Ishikawa (cell line): ENCODE results near the gene UBE2I.

ENCODE experiments used
- CEBPB ChIP-seq: IDR thresholded peaks from 2 replicates; pipeline ENCODE4 v1.6.1; 2012
- CREB1 ChIP-seq: IDR thresholded peaks from 2 replicates; pipeline ENCODE4 v1.6.1; 2012; ENCODE audit warnings: low read depth
- EGR1 ChIP-seq: IDR thresholded peaks from 2 replicates; pipeline ENCODE4 v1.6.1; 2012
- EP300 ChIP-seq: IDR thresholded peaks from 2 replicates; pipeline ENCODE4 v1.6.1; 2012; ENCODE audit warnings: borderline replicate concordance
- FOXM1 ChIP-seq: IDR thresholded peaks from 2 replicates; pipeline ENCODE4 v1.6.1; 2012; ENCODE audit warnings: low read depth, borderline replicate concordance
- MAX ChIP-seq: IDR thresholded peaks from 2 replicates; pipeline ENCODE4 v1.6.1; 2012
- NFIC ChIP-seq: IDR thresholded peaks from 2 replicates; pipeline ENCODE4 v1.6.1; 2012
- RAD21 ChIP-seq: IDR thresholded peaks from 2 replicates; pipeline ENCODE4 v1.6.1; 2012; ENCODE audit warnings: low read depth
- TAF1 ChIP-seq: IDR thresholded peaks from 2 replicates; pipeline ENCODE4 v1.6.1; 2012; ENCODE audit warnings: low read depth, mild to moderate bottlenecking
- TCF12 ChIP-seq: IDR thresholded peaks from 2 replicates; pipeline ENCODE4 v1.6.1; 2012; ENCODE audit warnings: low read depth
- TEAD4 ChIP-seq: IDR thresholded peaks from 2 replicates; pipeline ENCODE4 v1.6.1; 2012
- USF1 ChIP-seq: IDR thresholded peaks from 2 replicates; pipeline ENCODE4 v1.6.1; 2012
- YY1 ChIP-seq: IDR thresholded peaks from 2 replicates; pipeline ENCODE4 v1.6.1; 2012; ENCODE audit warnings: low read depth
- ZBTB7A ChIP-seq: IDR thresholded peaks from 2 replicates; pipeline ENCODE4 v1.6.1; 2012; ENCODE audit warnings: low read depth
- TF ChIP-seq, protein P1 (sequence below): IDR thresholded peaks from 2 replicates; pipeline ENCODE4 v1.6.1; 2012; ENCODE audit warnings: low read depth, mild to moderate bottlenecking

Gene UBE2I

DNA sequence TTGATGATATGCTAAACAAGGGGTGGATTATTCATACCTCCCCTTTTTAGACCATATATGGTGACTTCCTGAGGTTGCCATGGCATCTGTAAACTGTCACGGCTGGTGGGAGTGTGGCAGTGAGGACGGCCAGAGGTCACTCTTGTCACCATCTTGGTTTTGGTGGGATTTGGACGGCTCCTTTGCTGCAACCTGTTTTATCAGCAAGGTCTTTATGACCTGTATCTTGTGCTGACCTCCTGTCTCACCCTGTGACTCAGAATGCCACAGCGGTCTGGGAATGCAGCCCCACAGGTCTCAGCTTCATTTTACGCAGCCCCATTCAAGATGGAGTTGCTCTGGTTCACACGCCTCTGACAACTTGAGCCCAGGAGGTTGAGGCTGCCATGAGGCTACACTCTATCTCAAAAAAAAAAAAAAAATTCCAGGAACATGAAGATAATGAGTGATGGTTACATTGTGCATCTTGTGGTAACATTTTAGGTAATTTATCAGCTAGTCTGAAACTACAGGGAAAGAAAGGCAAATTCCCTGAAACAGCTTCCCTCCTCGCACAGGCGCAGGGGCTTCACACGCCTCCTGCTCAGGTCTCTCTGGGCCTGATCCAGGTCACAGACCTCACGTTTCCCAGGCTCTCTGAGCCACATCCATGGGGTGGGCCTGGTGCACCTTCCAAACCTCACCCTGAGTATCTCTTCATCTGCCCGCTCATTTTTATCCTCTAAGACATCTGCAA lies 15.3 kb upstream of the UBE2I start:
- TF ChIP-seq CREB1 (no peak), MAX (no peak), CEBPB (no peak)

DNA sequence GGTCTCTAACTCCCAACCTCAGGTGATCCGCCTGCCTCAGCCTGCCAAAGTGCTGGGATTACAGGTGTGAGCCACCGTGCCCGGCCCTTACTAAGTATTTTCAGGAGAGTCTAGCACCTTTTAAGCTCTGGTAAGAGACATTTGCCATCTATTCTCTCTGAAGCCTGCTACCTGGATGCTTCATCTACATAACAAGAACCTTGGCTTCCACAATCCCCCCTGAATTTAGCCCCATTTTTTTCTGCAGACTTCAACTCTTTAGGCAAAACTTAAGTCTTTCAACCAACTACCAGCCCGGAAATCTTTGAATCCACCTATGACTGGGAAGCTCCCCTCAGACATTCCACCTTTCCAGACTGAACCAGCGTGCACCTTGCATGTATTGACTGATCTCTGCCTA lies 14.0 kb upstream of the UBE2I start:
- TF ChIP-seq, protein P1, sequence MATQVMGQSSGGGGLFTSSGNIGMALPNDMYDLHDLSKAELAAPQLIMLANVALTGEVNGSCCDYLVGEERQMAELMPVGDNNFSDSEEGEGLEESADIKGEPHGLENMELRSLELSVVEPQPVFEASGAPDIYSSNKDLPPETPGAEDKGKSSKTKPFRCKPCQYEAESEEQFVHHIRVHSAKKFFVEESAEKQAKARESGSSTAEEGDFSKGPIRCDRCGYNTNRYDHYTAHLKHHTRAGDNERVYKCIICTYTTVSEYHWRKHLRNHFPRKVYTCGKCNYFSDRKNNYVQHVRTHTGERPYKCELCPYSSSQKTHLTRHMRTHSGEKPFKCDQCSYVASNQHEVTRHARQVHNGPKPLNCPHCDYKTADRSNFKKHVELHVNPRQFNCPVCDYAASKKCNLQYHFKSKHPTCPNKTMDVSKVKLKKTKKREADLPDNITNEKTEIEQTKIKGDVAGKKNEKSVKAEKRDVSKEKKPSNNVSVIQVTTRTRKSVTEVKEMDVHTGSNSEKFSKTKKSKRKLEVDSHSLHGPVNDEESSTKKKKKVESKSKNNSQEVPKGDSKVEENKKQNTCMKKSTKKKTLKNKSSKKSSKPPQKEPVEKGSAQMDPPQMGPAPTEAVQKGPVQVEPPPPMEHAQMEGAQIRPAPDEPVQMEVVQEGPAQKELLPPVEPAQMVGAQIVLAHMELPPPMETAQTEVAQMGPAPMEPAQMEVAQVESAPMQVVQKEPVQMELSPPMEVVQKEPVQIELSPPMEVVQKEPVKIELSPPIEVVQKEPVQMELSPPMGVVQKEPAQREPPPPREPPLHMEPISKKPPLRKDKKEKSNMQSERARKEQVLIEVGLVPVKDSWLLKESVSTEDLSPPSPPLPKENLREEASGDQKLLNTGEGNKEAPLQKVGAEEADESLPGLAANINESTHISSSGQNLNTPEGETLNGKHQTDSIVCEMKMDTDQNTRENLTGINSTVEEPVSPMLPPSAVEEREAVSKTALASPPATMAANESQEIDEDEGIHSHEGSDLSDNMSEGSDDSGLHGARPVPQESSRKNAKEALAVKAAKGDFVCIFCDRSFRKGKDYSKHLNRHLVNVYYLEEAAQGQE, result no peak
- no peak for TF ChIP-seq EGR1
- TF ChIP-seq USF1, result no peak
- TF ChIP-seq TAF1, result no peak
- TF ChIP-seq CREB1, result no peak

DNA sequence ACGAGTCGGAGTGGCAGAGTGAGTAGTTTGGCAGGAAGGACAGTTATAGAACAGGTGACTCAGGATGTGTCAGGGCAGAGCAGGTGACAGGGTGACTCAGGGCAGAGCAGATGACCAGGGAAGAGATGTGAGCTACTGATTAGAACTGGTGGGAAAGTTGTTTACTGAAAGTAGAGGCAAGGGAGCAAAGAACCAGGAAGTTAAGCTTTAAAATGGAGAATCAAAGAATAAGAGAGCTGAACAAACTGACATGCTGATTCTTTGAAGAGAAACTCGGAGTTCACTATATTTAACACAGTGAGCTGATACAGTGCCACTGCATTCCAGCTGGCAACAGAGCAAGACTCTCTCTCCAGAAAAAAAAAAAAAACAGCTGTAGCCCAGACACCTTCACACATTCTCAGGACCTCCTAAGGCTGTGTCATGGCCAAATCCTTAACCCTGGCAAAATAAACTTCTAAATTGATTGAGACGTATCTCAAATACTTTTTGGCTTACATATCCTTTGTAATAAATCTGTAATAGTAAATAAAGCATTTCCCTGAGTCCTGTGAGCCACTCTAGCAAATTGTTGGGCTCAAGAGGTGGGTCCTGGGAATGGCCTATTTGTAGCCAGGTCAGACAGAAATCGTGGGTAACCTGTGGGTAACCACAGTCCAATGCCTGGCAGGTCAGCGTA lies 12.3 kb upstream of the UBE2I start:
- TF ChIP-seq YY1 (no peak), TCF12 (no peak), RAD21 (no peak), USF1 (no peak), MAX (no peak), NFIC (no peak)

- TF ChIP-seq YY1 (no peak), FOXM1 (no peak), CEBPB (no peak), CREB1 (no peak), TAF1 (no peak), EP300 (no peak), EGR1 (no peak), TCF12 (no peak), TEAD4 (no peak), ZBTB7A (no peak), RAD21 (no peak), MAX (no peak), NFIC (no peak), USF1 (no peak)
- TF ChIP-seq, protein P1, result no peak
Observed at GRCh38 chr16:1298406-1298805, 11.0 kb upstream of the UBE2I start.

DNA sequence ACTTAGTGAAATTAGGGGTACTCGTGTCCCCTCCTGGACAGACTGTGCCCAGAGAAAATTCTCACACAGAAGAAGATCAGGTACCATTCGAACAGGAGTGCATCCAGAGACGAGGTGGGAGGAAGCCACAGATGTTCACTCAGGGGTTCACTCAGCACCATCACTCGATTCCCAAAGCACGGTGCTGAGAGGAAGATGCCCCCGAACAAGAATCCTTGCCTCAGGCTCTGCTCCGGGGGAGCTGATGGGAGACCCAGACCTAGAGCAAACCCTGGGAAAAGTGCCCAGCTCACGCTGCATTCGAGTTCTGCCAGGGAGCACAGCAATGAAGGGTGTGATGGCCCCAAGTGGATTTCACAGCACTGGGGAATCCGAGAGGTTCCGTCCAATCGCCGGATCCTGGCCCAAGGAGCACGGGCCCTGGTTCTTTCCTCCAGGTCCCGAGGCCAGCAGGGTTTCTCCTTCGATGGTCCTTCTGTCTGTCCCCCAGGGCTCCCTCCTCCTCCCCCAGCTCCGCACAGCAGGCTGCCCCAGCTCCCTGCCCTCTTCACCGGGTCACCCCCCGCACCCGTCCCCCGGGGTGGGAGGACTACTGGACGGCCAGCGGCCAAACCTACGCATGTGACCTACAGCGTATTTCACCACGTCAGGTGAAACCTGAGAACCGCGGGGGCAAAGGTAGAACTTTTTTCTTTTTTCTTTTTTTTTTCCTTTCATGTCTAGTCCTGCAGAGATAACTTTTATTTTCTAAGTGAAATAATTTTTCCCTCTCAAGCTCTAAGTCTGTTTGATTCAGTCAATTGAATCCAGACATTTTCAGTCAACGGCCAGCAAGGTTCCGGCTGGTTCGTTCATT lies 10.2 kb upstream of the UBE2I start:
- TF ChIP-seq TCF12, result peak; percentile 50; the same call in 1 of the 2 replicates
- peak; percentile 63 for TF ChIP-seq NFIC
- peak; percentile 69; the same call in 1 of the 2 replicates for TF ChIP-seq CREB1
- no peak for TF ChIP-seq TEAD4
- TF ChIP-seq ZBTB7A, result 0 out of 2 replicates have a peak, but pooled peaks have one; percentile 72
- peak; percentile 35; the same call in 1 of the 2 replicates for TF ChIP-seq EGR1
- no peak for TF ChIP-seq YY1
- TF ChIP-seq EP300, result no peak; the same call in 1 of the 2 replicates
- peak; percentile 86 for TF ChIP-seq USF1
- TF ChIP-seq, protein P1, result no peak
- TF ChIP-seq MAX, result 0 out of 2 replicates have a peak, but pooled peaks have one; percentile 19
